Cardiac fibroblast (primary cell): ENCODE measurements around the gene FPGS.

ENCODE experiments used
- DNase-seq, 2 donors: peaks; one replicate each; pipeline versions ENCODE4 v3.0.0 to v3.0.0-alpha.2; 2010; ENCODE audit warnings: low read depth in 2 of 2
- H3K4me3 ChIP-seq, 2 donors: replicated peaks in 1 of 2; 1 replicate in 1 of 2; 2 replicates in 1 of 2; pipeline ENCODE4 v1.5.1; 2011; ENCODE audit warnings: low read depth in 2 of 2, low read length in 2 of 2, mild to moderate bottlenecking in 2 of 2, moderate library complexity in 1 of 2
- CTCF ChIP-seq: IDR thresholded peaks from one replicate; pipeline ENCODE4 v1.5.1; 2011; ENCODE audit warnings: low read depth, mild to moderate bottlenecking, low read length, inconsistent platforms

Gene FPGS

DNA sequence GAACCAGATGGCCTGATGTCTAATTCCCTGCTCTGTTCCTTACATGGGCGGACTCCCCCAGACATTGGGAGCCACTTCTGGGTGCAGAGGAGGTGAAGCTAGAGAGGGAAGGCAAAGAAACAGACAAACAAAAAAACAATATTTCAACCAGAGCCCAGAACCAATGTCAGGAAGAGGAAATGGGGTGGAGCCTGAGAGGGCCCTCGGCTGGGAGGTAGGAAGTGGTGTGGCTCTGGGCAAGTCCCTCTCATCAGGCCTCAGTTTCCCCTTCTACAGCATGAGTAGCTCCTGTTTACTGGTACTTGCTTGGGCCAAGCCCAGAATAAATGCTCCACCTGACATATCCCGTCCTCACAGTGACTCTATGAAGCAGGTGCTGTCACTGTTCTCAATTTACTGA, 35.3 kb upstream of the FPGS start:
- no peak for TF ChIP-seq CTCF
- DNase-seq: no peak
- no peak overlapping the region for H3K4me3 ChIP-seq

DNA sequence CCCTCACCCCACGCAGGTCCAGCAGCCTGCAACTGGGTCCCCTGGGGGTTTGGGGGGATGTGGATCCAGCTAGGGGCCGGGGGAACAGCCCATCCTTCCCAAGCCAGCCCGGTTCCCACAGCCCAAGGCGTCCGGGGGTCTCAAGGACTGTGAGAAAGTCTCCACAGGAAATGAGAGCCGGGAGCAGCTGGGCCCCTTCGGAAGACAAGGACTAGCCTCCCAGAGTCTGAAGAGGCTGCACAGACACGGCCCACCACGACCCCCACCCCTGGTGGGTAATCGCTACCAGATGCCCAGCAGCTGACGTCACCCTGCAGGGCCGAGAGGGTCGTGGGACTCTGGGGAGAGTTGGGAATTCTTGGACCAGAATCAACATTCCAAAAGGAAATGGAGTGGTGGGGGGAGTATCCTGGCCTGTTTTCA, 34.8 kb upstream of the FPGS start:
- no peak for TF ChIP-seq CTCF
- DNase-seq: peak in 1 of 2 donors; percentile 42
- no peak overlapping the region for H3K4me3 ChIP-seq

DNA sequence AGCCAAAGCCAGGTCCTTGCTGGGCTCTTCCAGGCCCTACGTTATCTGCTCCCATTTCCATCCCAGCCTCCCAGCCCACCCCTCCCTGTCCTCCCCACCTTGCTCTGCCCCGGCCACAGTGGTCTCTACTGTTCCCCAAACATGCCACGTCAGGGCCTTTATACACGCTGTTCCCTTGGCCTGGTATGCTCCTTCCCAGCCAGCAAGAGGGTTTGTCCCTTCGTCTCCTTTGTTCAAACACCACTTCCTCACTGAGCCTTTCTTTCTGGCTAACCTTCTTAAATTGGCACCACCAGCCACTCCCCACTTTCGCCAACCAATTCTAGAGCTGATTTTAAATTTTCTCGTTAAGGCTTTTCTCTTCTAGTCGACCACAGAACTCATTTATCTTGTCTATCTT, 34.0 kb upstream of the FPGS start:
- TF ChIP-seq CTCF: no peak

DNA sequence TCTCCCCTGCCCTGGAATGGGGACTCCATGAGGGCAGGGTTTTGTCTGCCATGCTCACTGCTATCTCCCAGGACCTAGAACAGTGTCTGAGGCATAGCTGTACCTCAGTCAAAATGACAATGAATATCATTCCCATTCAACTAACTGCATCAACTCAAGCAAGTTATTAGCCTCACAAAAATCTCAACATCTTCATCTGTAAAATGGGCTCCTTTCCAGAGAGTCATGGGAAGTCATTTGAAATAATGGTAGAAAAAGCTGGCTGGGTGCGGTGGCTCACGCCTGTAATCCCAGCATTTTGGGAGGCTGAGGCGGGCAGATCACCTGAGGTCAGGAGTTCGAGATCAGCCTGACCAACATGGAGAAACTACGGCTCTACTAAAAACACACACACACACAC, 33.6 kb upstream of the FPGS start:
- no peak for DNase-seq
- no peak overlapping the region for H3K4me3 ChIP-seq
- no peak for TF ChIP-seq CTCF

More for the DNA sequence above, 34.0 kb upstream of the FPGS start:
- no peak overlapping the region for H3K4me3 ChIP-seq
- no peak for DNase-seq

DNA sequence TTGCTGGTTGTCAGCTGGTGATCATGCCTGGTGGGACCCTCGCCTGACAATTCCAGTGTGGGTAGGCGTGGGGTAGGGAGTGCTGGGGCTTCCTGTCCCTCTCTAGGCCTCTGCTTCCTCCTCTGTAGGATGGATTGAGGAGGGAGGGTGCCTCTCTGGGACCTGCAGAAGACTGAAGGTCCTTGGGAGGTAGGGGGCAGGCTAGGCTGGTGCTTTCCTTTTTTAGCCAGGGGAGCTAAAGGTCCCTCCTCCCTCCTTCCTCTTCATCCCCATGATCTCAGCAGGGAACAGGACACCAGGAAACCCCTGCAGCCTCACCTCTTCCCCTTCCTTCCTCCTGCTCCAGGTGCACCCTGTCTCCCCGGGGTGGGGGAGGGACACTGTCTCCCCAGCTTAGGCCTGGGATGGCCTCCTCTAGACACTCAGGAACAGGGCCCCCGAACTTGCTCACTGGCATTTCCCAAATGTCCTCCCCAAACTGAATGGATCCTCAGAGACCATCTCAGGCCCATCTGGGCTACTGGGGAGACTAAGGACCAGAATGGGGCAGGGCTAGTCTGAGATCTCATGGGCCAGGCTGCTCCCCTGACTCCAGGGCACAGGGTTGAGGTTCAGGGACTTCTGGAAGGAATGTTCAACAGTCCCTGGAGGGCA, 32.6 kb upstream of the FPGS start:
- peak overlapping the region in 1 of 2 donors; percentile 5 for H3K4me3 ChIP-seq
- no peak for TF ChIP-seq CTCF
- no peak for DNase-seq

DNA sequence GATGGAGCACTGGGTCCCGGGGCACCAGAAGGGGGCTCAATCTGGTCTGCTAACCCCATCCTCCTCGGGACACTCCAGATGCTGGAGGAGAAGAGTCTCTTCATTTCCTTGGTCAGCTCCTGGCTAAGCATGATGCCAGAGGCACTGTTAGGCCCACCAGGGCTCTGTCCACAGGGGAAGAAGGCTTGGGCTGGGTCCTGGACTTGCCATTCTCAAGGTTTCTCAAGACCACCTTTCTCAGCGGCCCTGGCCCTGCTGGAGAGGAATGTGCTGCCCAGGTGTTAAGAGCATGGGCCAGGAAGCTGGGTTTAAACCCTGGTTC, 32.1 kb upstream of the FPGS start:
- no peak for DNase-seq
- peak overlapping the region; percentile 14 to 49 for H3K4me3 ChIP-seq
- TF ChIP-seq CTCF: no peak
